Panc1 (cell line): ENCODE results near the gene BICRAL.

Experiments used
- CTCF ChIP-seq: fragments of 450-650 bp; IDR thresholded peaks from 2 replicates; pipeline ENCODE4 v1.5.1; 2017; ENCODE audit warnings: mild to moderate bottlenecking
- POLR2AphosphoS5 ChIP-seq: IDR thresholded peaks from 2 replicates; pipeline ENCODE4 v1.6.1; 2012; ENCODE audit warnings: mild to moderate bottlenecking, low read depth, low read length, moderate library complexity

GRCh38 chr6:42834056-42834455 lies 52.2 kb downstream of the BICRAL start:
- TF ChIP-seq CTCF (no peak), POLR2AphosphoS5 (no peak)
